H1 (cell line): ENCODE results near the gene HLA-DMB. TPM values are rescaled to one million over a fixed set of nuclear protein-coding genes. Genes with fewer than 3 reads are reported as not detected.

Source experiments
- ATF2 ChIP-seq: IDR thresholded peaks from 2 replicates; pipeline ENCODE4 v1.6.1; 2012; ENCODE audit warnings: low read length, inconsistent platforms
- BRCA1 ChIP-seq: IDR thresholded peaks from 2 replicates; pipeline ENCODE4 v1.6.1; 2012; ENCODE audit warnings: low read depth, low read length, improper control_type of control experiment
- FOSL1 ChIP-seq: IDR thresholded peaks from 2 replicates; pipeline ENCODE4 v1.6.1; 2011; ENCODE audit warnings: mild to moderate bottlenecking, low read depth, low read length, moderate library complexity; ENCODE audit not compliant: insufficient read depth
- GTF2F1 ChIP-seq: IDR thresholded peaks from 2 replicates; pipeline ENCODE4 v1.6.1; 2012; ENCODE audit warnings: low read depth, low read length, improper control_type of control experiment, borderline replicate concordance
- POLR2A ChIP-seq, 2 experiments: IDR thresholded peaks; 1 replicate in 1 of 2; 2 replicates in 1 of 2; pipeline ENCODE4 v1.6.1; 2011; ENCODE audit warnings: low read depth in 2 of 2, low read length in 2 of 2, mild to moderate bottlenecking in 2 of 2; ENCODE audit errors: control extremely low read depth in 1 of 2
- RFX5 ChIP-seq: IDR thresholded peaks from 2 replicates; pipeline ENCODE4 v1.6.1; 2011; ENCODE audit warnings: low read depth, low read length, improper control_type of control experiment, borderline replicate concordance
- RXRA ChIP-seq: IDR thresholded peaks from 2 replicates; pipeline ENCODE4 v1.6.1; 2011; ENCODE audit warnings: low read depth, mild to moderate bottlenecking, low read length, moderate library complexity; ENCODE audit not compliant: insufficient read depth
- SRF ChIP-seq: IDR thresholded peaks from 2 replicates; pipeline ENCODE4 v1.6.1; 2011; ENCODE audit warnings: mild to moderate bottlenecking, low read depth, low read length, moderate library complexity
- TAF7 ChIP-seq: optimal IDR thresholded peaks from 2 replicates; pipeline ENCODE3; 2011; ENCODE audit warnings: low read depth, mild to moderate bottlenecking, inconsistent platforms, low read length, moderate library complexity, borderline replicate concordance
- TBP ChIP-seq: IDR thresholded peaks from 2 replicates; pipeline ENCODE4 v1.6.1; 2011; ENCODE audit warnings: low read depth, low read length, improper control_type of control experiment
- polyA plus RNA-seq, 7 experiments: library from polyadenylated mRNA; depleted of rRNA in 3 of 7; stranded (reverse) in 5 of 7; unstranded in 2 of 7; fragments of >200 nt in 5 of 7; fragments of 200-250 nt in 2 of 7; gene quantifications; 1 replicate in 5 of 7; 2 replicates in 1 of 7; 4 replicates in 1 of 7; pipeline versions ENCODE4 v1.2.1 to v1.2.3, GENCODE V29; 2011 to 2013; ENCODE audit warnings: missing spikeins in 2 of 7, mixed read lengths in 2 of 7
- total RNA-seq: library from RNA; stranded (reverse); fragmentation: NEBNext Ultra II Directional; extraction: Animal tissue kit (Norgen Biotek cat#: 25700); gene quantifications from 2 replicates; pipeline ENCODE4 v1.2.1, GENCODE V29; 2021
- TF ChIP-seq, protein P1 (sequence below): fragments of 300-600 bp; sonication (generic); IDR thresholded peaks from 2 replicates; pipeline ENCODE4 v1.7.1; 2012; ENCODE audit warnings: low read length, moderate library complexity, mild to moderate bottlenecking, inconsistent platforms; ENCODE audit not compliant: insufficient replicate concordance

HLA-DMB gene
- total and polyA plus RNA-seq, 2 of the 8 experiments (the other 6 are each of a cell fraction or from before 2014, with no cell fraction given) = 2.7 to 4.7 TPM

DNA sequence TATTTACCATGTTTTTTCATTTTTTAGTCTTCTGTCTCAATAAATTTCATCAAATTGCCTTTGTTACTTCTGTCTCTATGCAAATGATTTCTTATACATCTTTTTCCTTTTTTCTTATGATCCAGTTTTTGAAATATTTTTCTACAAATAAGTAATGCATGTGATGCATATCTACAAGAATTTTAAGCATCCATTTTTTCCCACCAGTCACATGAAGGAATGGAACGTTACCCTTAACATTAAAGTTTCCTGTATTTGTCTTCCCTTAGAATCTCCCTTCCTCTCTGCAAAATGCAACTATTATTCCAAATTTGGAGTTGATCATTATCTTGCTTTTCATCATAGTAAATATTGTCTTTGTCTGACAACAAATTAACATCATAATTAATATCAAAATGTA, 51.3 kb downstream of the HLA-DMB start (continued):
- TF ChIP-seq, protein P1, sequence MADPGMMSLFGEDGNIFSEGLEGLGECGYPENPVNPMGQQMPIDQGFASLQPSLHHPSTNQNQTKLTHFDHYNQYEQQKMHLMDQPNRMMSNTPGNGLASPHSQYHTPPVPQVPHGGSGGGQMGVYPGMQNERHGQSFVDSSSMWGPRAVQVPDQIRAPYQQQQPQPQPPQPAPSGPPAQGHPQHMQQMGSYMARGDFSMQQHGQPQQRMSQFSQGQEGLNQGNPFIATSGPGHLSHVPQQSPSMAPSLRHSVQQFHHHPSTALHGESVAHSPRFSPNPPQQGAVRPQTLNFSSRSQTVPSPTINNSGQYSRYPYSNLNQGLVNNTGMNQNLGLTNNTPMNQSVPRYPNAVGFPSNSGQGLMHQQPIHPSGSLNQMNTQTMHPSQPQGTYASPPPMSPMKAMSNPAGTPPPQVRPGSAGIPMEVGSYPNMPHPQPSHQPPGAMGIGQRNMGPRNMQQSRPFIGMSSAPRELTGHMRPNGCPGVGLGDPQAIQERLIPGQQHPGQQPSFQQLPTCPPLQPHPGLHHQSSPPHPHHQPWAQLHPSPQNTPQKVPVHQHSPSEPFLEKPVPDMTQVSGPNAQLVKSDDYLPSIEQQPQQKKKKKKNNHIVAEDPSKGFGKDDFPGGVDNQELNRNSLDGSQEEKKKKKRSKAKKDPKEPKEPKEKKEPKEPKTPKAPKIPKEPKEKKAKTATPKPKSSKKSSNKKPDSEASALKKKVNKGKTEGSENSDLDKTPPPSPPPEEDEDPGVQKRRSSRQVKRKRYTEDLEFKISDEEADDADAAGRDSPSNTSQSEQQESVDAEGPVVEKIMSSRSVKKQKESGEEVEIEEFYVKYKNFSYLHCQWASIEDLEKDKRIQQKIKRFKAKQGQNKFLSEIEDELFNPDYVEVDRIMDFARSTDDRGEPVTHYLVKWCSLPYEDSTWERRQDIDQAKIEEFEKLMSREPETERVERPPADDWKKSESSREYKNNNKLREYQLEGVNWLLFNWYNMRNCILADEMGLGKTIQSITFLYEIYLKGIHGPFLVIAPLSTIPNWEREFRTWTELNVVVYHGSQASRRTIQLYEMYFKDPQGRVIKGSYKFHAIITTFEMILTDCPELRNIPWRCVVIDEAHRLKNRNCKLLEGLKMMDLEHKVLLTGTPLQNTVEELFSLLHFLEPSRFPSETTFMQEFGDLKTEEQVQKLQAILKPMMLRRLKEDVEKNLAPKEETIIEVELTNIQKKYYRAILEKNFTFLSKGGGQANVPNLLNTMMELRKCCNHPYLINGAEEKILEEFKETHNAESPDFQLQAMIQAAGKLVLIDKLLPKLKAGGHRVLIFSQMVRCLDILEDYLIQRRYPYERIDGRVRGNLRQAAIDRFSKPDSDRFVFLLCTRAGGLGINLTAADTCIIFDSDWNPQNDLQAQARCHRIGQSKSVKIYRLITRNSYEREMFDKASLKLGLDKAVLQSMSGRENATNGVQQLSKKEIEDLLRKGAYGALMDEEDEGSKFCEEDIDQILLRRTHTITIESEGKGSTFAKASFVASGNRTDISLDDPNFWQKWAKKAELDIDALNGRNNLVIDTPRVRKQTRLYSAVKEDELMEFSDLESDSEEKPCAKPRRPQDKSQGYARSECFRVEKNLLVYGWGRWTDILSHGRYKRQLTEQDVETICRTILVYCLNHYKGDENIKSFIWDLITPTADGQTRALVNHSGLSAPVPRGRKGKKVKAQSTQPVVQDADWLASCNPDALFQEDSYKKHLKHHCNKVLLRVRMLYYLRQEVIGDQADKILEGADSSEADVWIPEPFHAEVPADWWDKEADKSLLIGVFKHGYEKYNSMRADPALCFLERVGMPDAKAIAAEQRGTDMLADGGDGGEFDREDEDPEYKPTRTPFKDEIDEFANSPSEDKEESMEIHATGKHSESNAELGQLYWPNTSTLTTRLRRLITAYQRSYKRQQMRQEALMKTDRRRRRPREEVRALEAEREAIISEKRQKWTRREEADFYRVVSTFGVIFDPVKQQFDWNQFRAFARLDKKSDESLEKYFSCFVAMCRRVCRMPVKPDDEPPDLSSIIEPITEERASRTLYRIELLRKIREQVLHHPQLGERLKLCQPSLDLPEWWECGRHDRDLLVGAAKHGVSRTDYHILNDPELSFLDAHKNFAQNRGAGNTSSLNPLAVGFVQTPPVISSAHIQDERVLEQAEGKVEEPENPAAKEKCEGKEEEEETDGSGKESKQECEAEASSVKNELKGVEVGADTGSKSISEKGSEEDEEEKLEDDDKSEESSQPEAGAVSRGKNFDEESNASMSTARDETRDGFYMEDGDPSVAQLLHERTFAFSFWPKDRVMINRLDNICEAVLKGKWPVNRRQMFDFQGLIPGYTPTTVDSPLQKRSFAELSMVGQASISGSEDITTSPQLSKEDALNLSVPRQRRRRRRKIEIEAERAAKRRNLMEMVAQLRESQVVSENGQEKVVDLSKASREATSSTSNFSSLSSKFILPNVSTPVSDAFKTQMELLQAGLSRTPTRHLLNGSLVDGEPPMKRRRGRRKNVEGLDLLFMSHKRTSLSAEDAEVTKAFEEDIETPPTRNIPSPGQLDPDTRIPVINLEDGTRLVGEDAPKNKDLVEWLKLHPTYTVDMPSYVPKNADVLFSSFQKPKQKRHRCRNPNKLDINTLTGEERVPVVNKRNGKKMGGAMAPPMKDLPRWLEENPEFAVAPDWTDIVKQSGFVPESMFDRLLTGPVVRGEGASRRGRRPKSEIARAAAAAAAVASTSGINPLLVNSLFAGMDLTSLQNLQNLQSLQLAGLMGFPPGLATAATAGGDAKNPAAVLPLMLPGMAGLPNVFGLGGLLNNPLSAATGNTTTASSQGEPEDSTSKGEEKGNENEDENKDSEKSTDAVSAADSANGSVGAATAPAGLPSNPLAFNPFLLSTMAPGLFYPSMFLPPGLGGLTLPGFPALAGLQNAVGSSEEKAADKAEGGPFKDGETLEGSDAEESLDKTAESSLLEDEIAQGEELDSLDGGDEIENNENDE = no peak
- TF ChIP-seq RXRA (no peak), FOSL1 (no peak), TAF7 (no peak), RFX5 (no peak), TBP (no peak), BRCA1 (no peak), POLR2A (IDR thresholded peaks at IDR 0.05; ENCODE audit: control extremely low read depth in 1 of 2, low read depth in 2 of 2, low read length in 2 of 2) (no peak), GTF2F1 (no peak), ATF2 (no peak), SRF (no peak)
